ENCODE results near the gene GGT5.

GGT5 gene

GRCh38 chr22:24170632-24171031 lies 74.2 kb downstream of the GGT5 start:
- Histone ChIP-seq H3K36me3 (ENCODE audit: control insufficient read depth, low read length) (peaks cover 16% of the 10 kb centered on the region), H3K9me2 (replicated peaks; ENCODE audit: control insufficient read depth, low read length) (no peaks in the 10 kb centered on the region)
- TF ChIP-seq EZH2phosphoT487 (IDR thresholded peaks at IDR 0.05; ENCODE audit: borderline replicate concordance, low read length) (no peak), CTCF (IDR thresholded peaks at IDR 0.05; ENCODE audit: low read depth, low read length, poor library complexity, severe bottlenecking) (no peak)

GRCh38 chr22:24170188-24170587 lies 74.7 kb downstream of the GGT5 start:
- TF ChIP-seq CTCF (IDR thresholded peaks at IDR 0.05; ENCODE audit: low read depth, low read length, poor library complexity, severe bottlenecking) (no peak), EZH2phosphoT487 (IDR thresholded peaks at IDR 0.05; ENCODE audit: borderline replicate concordance, low read length) (no peak)

More at GRCh38 chr22:24170632-24171031, 74.2 kb downstream of the GGT5 start:
- no peaks in the 10 kb centered on the region for H3K4me1 ChIP-seq (ENCODE audit: control insufficient read depth, low read length)
- H3K79me2 ChIP-seq (ENCODE audit: control insufficient read depth, low read length): no peaks in the 10 kb centered on the region
- H3K27ac ChIP-seq (ENCODE audit: low read depth, low read length): no peak overlapping the region
- no peaks in the 10 kb centered on the region for H3F3A ChIP-seq (ENCODE audit: control insufficient read depth, insufficient read depth)
- H3K4me3 ChIP-seq (ENCODE audit: low read length): no peak overlapping the region
- no peak overlapping the region for H3K4me2 ChIP-seq (ENCODE audit: low read length)
- no peaks in the 10 kb centered on the region for H3K27me3 ChIP-seq (ENCODE audit: control insufficient read depth, low read length)
- H3K9me3 ChIP-seq (ENCODE audit: control insufficient read depth, insufficient read depth, low read length): no peaks in the 10 kb centered on the region
- no peaks in the 10 kb centered on the region for H4K20me1 ChIP-seq (ENCODE audit: control insufficient read depth, insufficient read depth, low read depth, low read length)

More at GRCh38 chr22:24170188-24170587, 74.7 kb downstream of the GGT5 start:
- Histone ChIP-seq H3F3A (ENCODE audit: control insufficient read depth, insufficient read depth) (no peaks in the 10 kb centered on the region), H3K36me3 (ENCODE audit: control insufficient read depth, low read length) (peaks cover 16% of the 10 kb centered on the region), H3K9me3 (ENCODE audit: control insufficient read depth, insufficient read depth, low read length) (no peaks in the 10 kb centered on the region), H3K79me2 (ENCODE audit: control insufficient read depth, low read length) (no peaks in the 10 kb centered on the region), H4K20me1 (ENCODE audit: control insufficient read depth, insufficient read depth, low read depth, low read length) (no peaks in the 10 kb centered on the region), H3K4me2 (ENCODE audit: low read length) (no peak overlapping the region), H3K27me3 (ENCODE audit: control insufficient read depth, low read length) (no peaks in the 10 kb centered on the region), H3K9me2 (replicated peaks; ENCODE audit: control insufficient read depth, low read length) (no peaks in the 10 kb centered on the region), H3K4me3 (ENCODE audit: low read length) (no peak overlapping the region), H3K27ac (ENCODE audit: low read depth, low read length) (no peak overlapping the region), H3K4me1 (ENCODE audit: control insufficient read depth, low read length) (no peaks in the 10 kb centered on the region)
